Keratinocyte (primary cell): ENCODE data around the gene RUVBL2. TPM values are rescaled to one million over a fixed set of nuclear protein-coding genes. Genes with fewer than 3 reads are reported as not detected.

Experiments
- DNase-seq: peaks from one replicate; pipeline ENCODE4 v3.0.0-alpha.2; 2011; ENCODE audit warnings: low read depth, missing footprints, low spot score
- FAIRE-seq: peaks from 2 replicates; lab custom pipeline; 2011; peaks lifted over from hg19 to GRCh38; lab: Jason Lieb, UNC
- H2AFZ ChIP-seq: 2 replicates; pipeline ENCODE4 v1.6.0; 2012; ENCODE audit warnings: low read length, control low read depth, inconsistent platforms; ENCODE audit not compliant: control insufficient read depth
- H3K27ac ChIP-seq: 2 replicates; pipeline ENCODE4 v1.5.1; 2011; ENCODE audit warnings: low read length; ENCODE audit not compliant: control insufficient read depth, insufficient read depth
- H3K27me3 ChIP-seq: 3 replicates; pipeline ENCODE4 v1.6.0; 2011; ENCODE audit warnings: low read length; ENCODE audit not compliant: control insufficient read depth, insufficient read depth; ENCODE audit errors: extremely low read depth
- H3K36me3 ChIP-seq, 2 experiments: 2 replicates in 1 of 2; 3 replicates in 1 of 2; pipeline ENCODE4 v1.5.1; 2011; ENCODE audit warnings: low read length in 2 of 2, mild to moderate bottlenecking in 1 of 2; ENCODE audit not compliant: control insufficient read depth in 2 of 2, insufficient read depth in 2 of 2; ENCODE audit errors: extremely low read depth in 1 of 2
- H3K4me1 ChIP-seq: 3 replicates; pipeline ENCODE4 v1.5.1; 2011; ENCODE audit warnings: low read length; ENCODE audit not compliant: control insufficient read depth, insufficient read depth; ENCODE audit errors: extremely low read depth
- H3K4me2 ChIP-seq: 3 replicates; pipeline ENCODE4 v1.6.0; 2011; ENCODE audit warnings: low read depth, low read length; ENCODE audit not compliant: control insufficient read depth, insufficient read depth; ENCODE audit errors: extremely low read depth
- H3K4me3 ChIP-seq, 3 experiments: fragments of 200-600 bp in 1 of 3; sonication (generic) in 1 of 3; 2 replicates in 2 of 3; 3 replicates in 1 of 3; pipeline ENCODE4 v1.5.1; 2011 to 2016; ENCODE audit warnings: low read length in 3 of 3, mild to moderate bottlenecking in 3 of 3, control low read depth in 2 of 3, inconsistent platforms in 1 of 3, low read depth in 1 of 3, mixed read lengths in 1 of 3, mixed run types in 1 of 3, moderate library complexity in 1 of 3; ENCODE audit not compliant: control insufficient read depth in 2 of 3, insufficient read depth in 2 of 3; ENCODE audit errors: extremely low read depth in 1 of 3
- H3K79me2 ChIP-seq: 2 replicates; pipeline ENCODE4 v1.6.0; 2012; ENCODE audit warnings: low read length; ENCODE audit not compliant: control insufficient read depth, insufficient read depth
- H3K9ac ChIP-seq: 3 replicates; pipeline ENCODE4 v1.6.0; 2011; ENCODE audit warnings: low read length; ENCODE audit not compliant: control insufficient read depth, insufficient read depth; ENCODE audit errors: extremely low read depth
- H3K9me1 ChIP-seq: 3 replicates; pipeline ENCODE4 v1.6.0; 2011; ENCODE audit warnings: low read length; ENCODE audit not compliant: control insufficient read depth, insufficient read depth; ENCODE audit errors: extremely low read depth
- H3K9me3 ChIP-seq: 2 replicates; pipeline ENCODE4 v1.5.1; 2012; ENCODE audit warnings: low read depth, low read length; ENCODE audit not compliant: control insufficient read depth
- H4K20me1 ChIP-seq: 3 replicates; pipeline ENCODE4 v1.6.0; 2011; ENCODE audit warnings: low read length; ENCODE audit not compliant: control insufficient read depth, insufficient read depth; ENCODE audit errors: extremely low read depth
- EZH2 ChIP-seq: IDR thresholded peaks from one replicate; pipeline ENCODE4 v1.6.1; 2012; ENCODE audit warnings: inconsistent platforms, mild to moderate bottlenecking, low read length, moderate library complexity
- dilution Hi-C: fragments of 300-500 bp; cut with MboI; formaldehyde crosslinking; loops from one replicate; pipeline ENCODE4 v1.7.0; 2020; ENCODE audit warnings: low sequenced_read_pairs; ENCODE audit not compliant: extremely low pct_ligation_motif_present
- polyA plus RNA-seq, 5 experiments: library from polyadenylated mRNA; depleted of rRNA in 3 of 5; stranded (reverse) in 3 of 5; stranded (forward) in 1 of 5; unstranded in 1 of 5; fragments of >200 nt; gene quantifications; 1 replicate in 1 of 5; 2 replicates in 3 of 5; 3 replicates in 1 of 5; pipeline versions ENCODE4 v1.2.1 to v1.2.3, GENCODE V29; 2011 to 2012; ENCODE audit warnings: missing spikeins in 2 of 5, low read depth in 1 of 5, low replicate concordance in 1 of 5
- TF ChIP-seq, protein P1 (sequence below), 3 experiments: IDR thresholded peaks in 1 of 3; conservative IDR thresholded peaks in 1 of 3; optimal IDR thresholded peaks in 1 of 3; 2 replicates in 2 of 3; 3 replicates in 1 of 3; pipeline versions ENCODE3 to v1.5.1; 2011; ENCODE audit warnings: low read length in 3 of 3, mild to moderate bottlenecking in 3 of 3, moderate library complexity in 2 of 3, control low read depth in 1 of 3, inconsistent platforms in 1 of 3; ENCODE audit not compliant: insufficient read depth in 2 of 3; ENCODE audit errors: extremely low read depth in 1 of 3

The RUVBL2 gene
- polyA plus RNA-seq, 1 donor (not counting 4 experiments of a cell fraction or from before 2014, with no cell fraction given) = 126 TPM

DNA sequence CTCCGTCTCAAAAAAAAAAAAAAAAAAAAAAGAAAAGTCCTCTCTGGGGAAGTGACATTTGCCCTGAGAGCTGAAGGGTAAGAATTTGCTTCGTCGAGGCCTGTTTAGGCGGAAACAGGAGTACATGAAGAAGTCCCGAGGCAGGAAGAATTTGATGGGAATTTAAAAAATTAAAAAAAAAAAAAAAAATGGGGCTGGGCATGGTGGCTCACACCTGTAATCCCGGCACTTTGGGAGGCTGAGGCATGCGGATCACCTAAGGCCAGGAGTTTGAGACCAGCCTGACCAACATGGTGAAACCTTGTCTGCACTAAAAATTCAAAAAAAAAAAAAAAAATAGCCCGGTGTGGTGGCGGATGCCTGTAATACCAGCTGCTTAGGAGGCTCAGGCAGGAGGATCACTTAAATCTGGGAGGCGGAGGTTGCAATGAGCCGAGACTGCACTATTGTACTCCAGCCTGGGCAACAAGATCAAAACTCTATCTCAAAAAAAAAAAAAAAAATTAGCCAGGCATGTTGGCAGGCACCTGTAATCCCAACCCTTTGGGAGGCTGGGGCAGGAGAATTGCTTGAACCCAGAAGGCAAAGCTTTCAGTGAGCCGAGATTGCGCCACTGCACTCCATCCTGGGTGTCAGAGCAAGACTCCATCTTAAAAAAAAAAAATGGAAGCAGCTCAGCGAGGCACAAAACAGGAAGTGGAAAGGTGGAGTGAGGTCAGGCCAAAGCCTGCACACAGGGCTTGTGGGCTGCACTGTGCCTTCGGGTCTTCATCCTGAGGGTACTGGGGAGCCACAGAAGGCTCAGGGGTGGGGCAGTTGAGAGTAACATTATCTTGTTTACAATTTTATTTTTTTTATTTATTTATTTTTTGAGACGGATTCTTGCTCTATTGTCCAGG is 34.1 kb upstream of the RUVBL2 start:
- FAIRE-seq (no peak), DNase-seq (no peak)
- Histone ChIP-seq H3K9ac (no peak overlapping the region), H3K27me3 (no peaks in the 10 kb centered on the region), H2AFZ (no peak overlapping the region), H3K9me3 (no peaks in the 10 kb centered on the region), H3K4me2 (no peak overlapping the region), H3K4me3 (no peak overlapping the region), H3K9me1 (no peaks in the 10 kb centered on the region), H3K4me1 (peaks cover 26% of the 10 kb centered on the region), H3K27ac (no peak overlapping the region), H4K20me1 (no peaks in the 10 kb centered on the region), H3K36me3 (peaks cover 4 to 6% of the 10 kb centered on the region in 2 experiments), H3K79me2 (peaks cover 19% of the 10 kb centered on the region)
- no peak for TF ChIP-seq EZH2
- TF ChIP-seq, protein P1, sequence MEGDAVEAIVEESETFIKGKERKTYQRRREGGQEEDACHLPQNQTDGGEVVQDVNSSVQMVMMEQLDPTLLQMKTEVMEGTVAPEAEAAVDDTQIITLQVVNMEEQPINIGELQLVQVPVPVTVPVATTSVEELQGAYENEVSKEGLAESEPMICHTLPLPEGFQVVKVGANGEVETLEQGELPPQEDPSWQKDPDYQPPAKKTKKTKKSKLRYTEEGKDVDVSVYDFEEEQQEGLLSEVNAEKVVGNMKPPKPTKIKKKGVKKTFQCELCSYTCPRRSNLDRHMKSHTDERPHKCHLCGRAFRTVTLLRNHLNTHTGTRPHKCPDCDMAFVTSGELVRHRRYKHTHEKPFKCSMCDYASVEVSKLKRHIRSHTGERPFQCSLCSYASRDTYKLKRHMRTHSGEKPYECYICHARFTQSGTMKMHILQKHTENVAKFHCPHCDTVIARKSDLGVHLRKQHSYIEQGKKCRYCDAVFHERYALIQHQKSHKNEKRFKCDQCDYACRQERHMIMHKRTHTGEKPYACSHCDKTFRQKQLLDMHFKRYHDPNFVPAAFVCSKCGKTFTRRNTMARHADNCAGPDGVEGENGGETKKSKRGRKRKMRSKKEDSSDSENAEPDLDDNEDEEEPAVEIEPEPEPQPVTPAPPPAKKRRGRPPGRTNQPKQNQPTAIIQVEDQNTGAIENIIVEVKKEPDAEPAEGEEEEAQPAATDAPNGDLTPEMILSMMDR (optimal IDR thresholded peaks at IDR 0.05 in 1 of 3, IDR thresholded peaks at IDR 0.05 in 1 of 3, conservative IDR thresholded peaks at IDR 0.05 in 1 of 3; ENCODE audit: extremely low read depth in 1 of 3, insufficient read depth in 2 of 3, low read length in 3 of 3) = no peak
- dilution Hi-C loops = no loop called here

DNA sequence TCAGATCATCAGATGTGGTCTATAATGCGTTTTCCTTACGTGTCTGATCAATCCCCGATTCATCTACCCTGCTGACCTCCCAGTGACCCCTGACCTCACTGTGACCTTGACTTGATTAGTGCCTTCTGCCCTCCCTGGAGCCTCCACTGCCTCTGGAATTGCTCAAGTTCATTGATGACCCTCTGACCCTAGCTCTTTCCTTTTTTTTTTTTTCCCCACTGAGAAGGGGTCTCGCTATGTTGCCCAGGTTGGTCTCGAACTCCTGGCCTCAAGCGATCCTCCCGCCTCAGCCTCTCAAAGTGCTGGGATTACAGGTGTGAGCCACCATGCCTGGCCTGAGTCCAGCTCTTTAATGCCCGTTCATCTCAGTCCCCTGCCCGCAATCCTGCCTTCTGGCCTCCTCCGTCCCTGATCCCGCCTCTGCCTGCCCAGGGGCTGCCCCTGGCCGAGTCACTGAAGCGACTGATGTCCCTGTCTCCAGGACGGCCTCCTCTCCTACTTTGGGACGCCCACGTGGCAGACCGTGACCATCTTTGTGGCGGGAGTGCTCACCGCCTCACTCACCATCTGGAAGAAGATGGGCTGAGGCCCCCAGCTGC is 32.5 kb upstream of the RUVBL2 start:
- no peak for TF ChIP-seq EZH2
- TF ChIP-seq, protein P1 (optimal IDR thresholded peaks at IDR 0.05 in 1 of 3, IDR thresholded peaks at IDR 0.05 in 1 of 3, conservative IDR thresholded peaks at IDR 0.05 in 1 of 3; ENCODE audit: extremely low read depth in 1 of 3, insufficient read depth in 2 of 3, low read length in 3 of 3) = no peak
- Histone ChIP-seq H3K4me2 (no peak overlapping the region), H3K9me1 (peaks cover under 1% of the 10 kb centered on the region), H4K20me1 (peaks cover 4% of the 10 kb centered on the region), H3K27me3 (no peaks in the 10 kb centered on the region), H3K36me3 (peaks cover 3% of the 10 kb centered on the region in 2 experiments), H3K9ac (no peak overlapping the region), H3K79me2 (peaks cover 12% of the 10 kb centered on the region), H3K9me3 (no peaks in the 10 kb centered on the region), H2AFZ (no peak overlapping the region), H3K4me3 (no peak overlapping the region), H3K27ac (no peak overlapping the region), H3K4me1 (peaks cover 26% of the 10 kb centered on the region)
- dilution Hi-C loops = no loop called here
- DNase-seq (no peak), FAIRE-seq (no peak)
